Brain microvascular endothelial cell (primary cell): ENCODE measurements around the gene THBS2.

Experiments
- DNase-seq: peaks from one replicate; pipeline ENCODE4 v3.0.0-alpha.2; 2020
- H3K27ac ChIP-seq: fragments of 250-450 bp; sonication (Bioruptor Pico); 2 replicates; pipeline ENCODE4 v1.5.1; 2020; ENCODE audit warnings: mild to moderate bottlenecking, moderate library complexity
- H3K27me3 ChIP-seq: fragments of 250-450 bp; sonication (Bioruptor Pico); replicated peaks from 2 replicates; pipeline ENCODE4 v1.5.1; 2020; ENCODE audit warnings: mild to moderate bottlenecking
- H3K36me3 ChIP-seq: fragments of 250-450 bp; sonication (Bioruptor Pico); replicated peaks from 2 replicates; pipeline ENCODE4 v1.5.1; 2020; ENCODE audit warnings: mild to moderate bottlenecking
- H3K4me3 ChIP-seq: 2 replicates; pipeline ENCODE4 v1.5.1; 2011; ENCODE audit warnings: low read depth, mild to moderate bottlenecking, control low read depth, low read length, moderate library complexity
- in situ Hi-C: cut with HindIII; loops from 2 replicates; pipeline ENCODE4 v1.10.0; 2017; ENCODE audit warnings: low sequenced_read_pairs, low pct_ligation_motif_present
- TF ChIP-seq, protein P1 (sequence below): IDR thresholded peaks from 2 replicates; pipeline ENCODE4 v1.5.1; 2011; ENCODE audit warnings: low read depth, mild to moderate bottlenecking, moderate library complexity, low read length, control low read depth, inconsistent platforms; ENCODE audit errors: missing control alignments

The THBS2 gene

DNA sequence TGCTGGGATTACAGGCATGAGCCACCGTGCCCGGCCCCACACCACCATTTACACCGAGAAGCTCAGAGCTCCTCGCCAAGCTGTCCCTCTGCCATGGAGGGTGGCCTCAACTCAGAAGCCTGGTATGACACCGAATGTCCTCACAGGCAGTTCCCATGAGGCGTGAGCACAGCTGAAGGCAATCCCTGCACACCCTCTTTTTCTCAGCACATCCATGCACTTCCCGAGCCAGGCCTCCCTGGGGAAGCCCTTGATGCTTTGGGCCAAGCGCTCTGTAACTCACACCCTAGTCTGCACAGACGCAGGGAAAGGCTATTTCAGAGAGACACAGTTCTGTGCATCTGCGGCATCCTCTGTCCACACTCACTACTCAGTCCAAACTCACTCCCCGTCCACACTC, 18.4 kb downstream of the THBS2 start:
- Histone ChIP-seq H3K4me3 (no peak overlapping the region), H3K27ac (no peak overlapping the region), H3K27me3 (no peaks in the 10 kb centered on the region), H3K36me3 (peaks cover 87% of the 10 kb centered on the region)
- no peak for DNase-seq
- in situ Hi-C loops: no loop called here
- TF ChIP-seq, protein P1, sequence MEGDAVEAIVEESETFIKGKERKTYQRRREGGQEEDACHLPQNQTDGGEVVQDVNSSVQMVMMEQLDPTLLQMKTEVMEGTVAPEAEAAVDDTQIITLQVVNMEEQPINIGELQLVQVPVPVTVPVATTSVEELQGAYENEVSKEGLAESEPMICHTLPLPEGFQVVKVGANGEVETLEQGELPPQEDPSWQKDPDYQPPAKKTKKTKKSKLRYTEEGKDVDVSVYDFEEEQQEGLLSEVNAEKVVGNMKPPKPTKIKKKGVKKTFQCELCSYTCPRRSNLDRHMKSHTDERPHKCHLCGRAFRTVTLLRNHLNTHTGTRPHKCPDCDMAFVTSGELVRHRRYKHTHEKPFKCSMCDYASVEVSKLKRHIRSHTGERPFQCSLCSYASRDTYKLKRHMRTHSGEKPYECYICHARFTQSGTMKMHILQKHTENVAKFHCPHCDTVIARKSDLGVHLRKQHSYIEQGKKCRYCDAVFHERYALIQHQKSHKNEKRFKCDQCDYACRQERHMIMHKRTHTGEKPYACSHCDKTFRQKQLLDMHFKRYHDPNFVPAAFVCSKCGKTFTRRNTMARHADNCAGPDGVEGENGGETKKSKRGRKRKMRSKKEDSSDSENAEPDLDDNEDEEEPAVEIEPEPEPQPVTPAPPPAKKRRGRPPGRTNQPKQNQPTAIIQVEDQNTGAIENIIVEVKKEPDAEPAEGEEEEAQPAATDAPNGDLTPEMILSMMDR: no peak

DNA sequence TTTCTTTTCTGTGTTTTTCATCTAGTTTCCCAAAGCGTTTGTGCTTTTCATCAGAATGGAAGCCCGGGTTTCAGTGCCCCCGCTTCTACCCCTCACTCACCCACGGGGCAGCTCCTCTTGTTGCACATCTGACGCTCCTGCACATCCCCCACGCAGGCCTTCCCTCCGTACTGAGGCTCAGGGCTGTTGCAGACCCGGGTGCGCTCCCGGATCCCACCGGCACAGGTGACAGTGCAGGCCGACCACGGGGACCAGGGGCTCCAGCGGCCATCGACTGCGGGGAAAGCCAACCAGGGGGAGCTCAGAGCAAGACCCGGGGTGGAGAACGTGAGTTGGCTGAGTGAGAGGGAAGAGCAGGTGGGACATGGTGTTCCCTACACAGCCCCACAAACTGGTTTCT, 19.0 kb downstream of the THBS2 start:
- DNase-seq: no peak
- no peak overlapping the region for H3K4me3 ChIP-seq
- in situ Hi-C loops: no loop called here
- no peak overlapping the region for H3K27ac ChIP-seq
- TF ChIP-seq, protein P1: no peak
- H3K27me3 ChIP-seq: no peaks in the 10 kb centered on the region
- peaks cover 87% of the 10 kb centered on the region for H3K36me3 ChIP-seq

DNA sequence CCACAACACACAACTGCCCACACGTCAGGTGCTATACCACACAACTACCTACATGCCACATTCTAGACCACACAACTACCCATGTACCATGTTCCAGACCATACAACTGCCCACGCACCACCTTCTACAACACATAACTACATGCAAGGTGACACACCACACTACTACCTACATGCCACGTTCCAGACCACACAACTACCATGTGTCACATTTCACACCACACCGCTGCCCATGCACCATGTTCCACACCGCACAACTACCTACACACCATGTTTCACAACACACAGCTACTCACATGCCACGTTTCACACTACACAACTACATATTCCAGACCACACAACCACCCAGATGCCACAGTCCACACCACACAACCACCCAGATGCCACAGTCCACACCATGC, 19.8 kb downstream of the THBS2 start:
- Histone ChIP-seq H3K4me3 (no peak overlapping the region), H3K27me3 (no peaks in the 10 kb centered on the region), H3K27ac (no peak overlapping the region), H3K36me3 (peaks cover 87% of the 10 kb centered on the region)
- DNase-seq: no peak
- in situ Hi-C loops: no loop called here
- TF ChIP-seq, protein P1: no peak

DNA sequence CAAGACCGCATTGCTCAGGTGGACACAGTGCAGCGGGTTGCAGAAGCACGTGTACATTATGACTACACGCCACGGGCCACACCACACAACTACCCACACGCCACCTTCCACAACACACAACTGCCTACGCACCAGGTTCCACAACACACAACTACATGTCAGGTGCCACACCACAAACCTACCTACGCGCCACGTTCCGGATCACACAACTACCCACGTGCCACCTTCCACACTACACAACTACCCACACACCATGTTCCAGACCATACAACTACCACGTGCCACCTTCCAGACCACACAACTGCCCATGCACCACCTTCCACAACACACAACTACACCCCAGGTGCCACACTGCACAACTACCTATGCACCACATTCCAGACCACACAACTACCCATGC, 20.5 kb downstream of the THBS2 start:
- Histone ChIP-seq H3K27me3 (no peaks in the 10 kb centered on the region), H3K27ac (no peak overlapping the region), H3K36me3 (peaks cover 87% of the 10 kb centered on the region), H3K4me3 (no peak overlapping the region)
- DNase-seq: no peak
- TF ChIP-seq, protein P1: no peak
- in situ Hi-C loops: no loop called here

DNA sequence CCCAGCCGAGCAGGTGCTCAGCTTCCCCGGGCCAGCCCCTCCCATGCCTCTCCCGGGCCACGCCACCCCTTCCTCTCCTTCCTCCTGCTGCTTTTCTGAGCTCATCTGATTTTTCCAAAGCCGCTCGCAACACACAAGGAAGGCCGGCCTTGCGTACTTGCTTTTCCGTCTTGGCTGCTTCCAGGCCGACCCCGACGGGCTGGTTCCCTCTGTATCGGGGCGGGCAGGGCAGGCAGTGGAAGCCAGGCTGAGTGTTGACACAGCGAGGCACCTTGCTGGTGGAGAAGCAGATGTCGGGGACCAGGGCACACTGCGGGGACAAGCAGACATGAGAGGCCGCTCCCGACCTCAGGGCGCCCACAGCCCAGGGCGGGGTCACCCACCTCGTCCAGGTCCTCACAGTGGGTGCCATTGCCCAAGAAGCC, 21.1 kb downstream of the THBS2 start:
- in situ Hi-C loops: no loop called here
- TF ChIP-seq, protein P1: no peak
- Histone ChIP-seq H3K36me3 (peaks cover 87% of the 10 kb centered on the region), H3K4me3 (no peak overlapping the region), H3K27me3 (no peaks in the 10 kb centered on the region), H3K27ac (no peak overlapping the region)
- DNase-seq: no peak

DNA sequence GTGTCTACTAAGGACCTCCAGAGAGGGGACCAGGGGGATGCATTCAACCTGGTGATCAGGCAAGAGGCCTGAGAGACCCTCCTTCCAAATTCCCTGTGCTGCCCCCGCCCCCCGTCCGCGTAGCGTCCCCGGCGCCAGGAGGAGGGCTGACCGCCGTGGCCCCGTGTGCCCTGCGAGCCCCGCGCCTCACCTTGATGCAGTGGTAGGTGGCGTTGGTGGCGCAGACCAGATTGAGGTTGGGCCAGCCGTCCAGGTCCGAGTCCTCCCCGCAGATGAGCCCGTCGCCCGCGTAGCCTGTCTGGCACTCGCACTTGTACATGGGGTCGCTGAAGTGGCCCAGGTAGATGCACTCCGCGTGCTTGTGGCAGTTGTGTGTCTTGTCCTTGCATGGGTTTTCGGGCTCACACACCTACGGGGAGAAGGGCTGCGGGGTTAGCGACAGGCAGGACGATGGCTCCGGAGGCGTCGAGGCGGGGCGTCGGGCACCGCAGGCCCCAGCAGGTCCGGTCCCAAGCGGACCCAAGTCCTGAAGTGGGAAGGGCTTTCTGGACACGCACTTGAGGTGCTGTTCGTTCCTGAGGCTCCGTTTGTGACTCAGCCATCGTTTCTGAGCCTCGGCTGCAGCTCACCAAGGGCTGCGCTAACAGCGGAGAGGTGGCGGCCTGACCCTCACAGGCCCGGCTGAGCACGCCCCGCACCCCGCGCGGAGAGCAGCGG, 21.7 kb downstream of the THBS2 start:
- Histone ChIP-seq H3K27me3 (no peaks in the 10 kb centered on the region), H3K4me3 (no peak overlapping the region), H3K36me3 (peaks cover 87% of the 10 kb centered on the region), H3K27ac (no peak overlapping the region)
- in situ Hi-C loops: no loop called here
- DNase-seq: no peak
- TF ChIP-seq, protein P1: no peak
